ENCODE results near the gene S1PR3. TPM values are rescaled to one million over a fixed set of nuclear protein-coding genes. Genes with fewer than 3 reads are reported as not detected.

Gene S1PR3
- total RNA-seq, 4 donors from 2014 or later = 5.6 to 8.1 (median 6.0) TPM

- TF ChIP-seq POLR2A (IDR thresholded peaks at IDR 0.05) (no peak), CTCF (IDR thresholded peaks at IDR 0.05) (no peak)
- WGBS, 2 donors = 87 to 91% methylated on average over 7 of the region's 7 CpGs
Observed at GRCh38 chr9:88974641-88975040, 16.6 kb upstream of the S1PR3 start.

GRCh38 chr9:88975966-88976889 lies 15.0 kb upstream of the S1PR3 start:
- Histone ChIP-seq H3K4me3 (replicated peaks in 1 of 3) (no peak overlapping the region), H3K27me3 (no peaks in the 10 kb centered on the region), H3K9me3 (no peaks in the 10 kb centered on the region), H3K36me3 (no peaks in the 10 kb centered on the region), H3K27ac (no peak overlapping the region), H3K4me1 (no peaks in the 10 kb centered on the region)
- WGBS, 2 donors = 73 to 74% methylated on average over 8 of the region's 8 CpGs
- DNase-seq = no peak
- intact Hi-C loops (cut with DNase I) = no loop called here
- TF ChIP-seq POLR2A (IDR thresholded peaks at IDR 0.05) (no peak), CTCF (IDR thresholded peaks at IDR 0.05) (no peak)

More at GRCh38 chr9:88974641-88975040, 16.6 kb upstream of the S1PR3 start:
- DNase-seq = no peak
- H3K4me3 ChIP-seq (replicated peaks in 1 of 3) = no peak overlapping the region
- H3K27me3 ChIP-seq = no peaks in the 10 kb centered on the region
- H3K27ac ChIP-seq = no peak overlapping the region
- no peaks in the 10 kb centered on the region for H3K4me1 ChIP-seq
- no peaks in the 10 kb centered on the region for H3K36me3 ChIP-seq
- H3K9me3 ChIP-seq = no peaks in the 10 kb centered on the region
- intact Hi-C loops (cut with DNase I) = no loop called here

- H3K36me3 ChIP-seq = no peaks in the 10 kb centered on the region
- intact Hi-C loops (cut with DNase I) = no loop called here
- no peak overlapping the region for H3K27ac ChIP-seq
- no peaks in the 10 kb centered on the region for H3K9me3 ChIP-seq
- no peak for TF ChIP-seq POLR2A (IDR thresholded peaks at IDR 0.05)
- TF ChIP-seq CTCF (IDR thresholded peaks at IDR 0.05) = no peak
- DNase-seq = no peak
- H3K4me1 ChIP-seq = no peaks in the 10 kb centered on the region
- 91 to 97% methylated on average over 5 of the region's 5 CpGs for WGBS, 2 donors
- H3K27me3 ChIP-seq = no peaks in the 10 kb centered on the region
- no peak overlapping the region for H3K4me3 ChIP-seq (replicated peaks in 1 of 3)
Observed at GRCh38 chr9:88976890-88977257, 14.4 kb upstream of the S1PR3 start.

- H3K4me3 ChIP-seq (replicated peaks in 1 of 3) = no peak overlapping the region
- H3K36me3 ChIP-seq = no peaks in the 10 kb centered on the region
- no peaks in the 10 kb centered on the region for H3K9me3 ChIP-seq
- no peaks in the 10 kb centered on the region for H3K27me3 ChIP-seq
- H3K4me1 ChIP-seq = no peaks in the 10 kb centered on the region
- TF ChIP-seq POLR2A (IDR thresholded peaks at IDR 0.05) = no peak
- TF ChIP-seq CTCF (IDR thresholded peaks at IDR 0.05) = no peak
- no peak overlapping the region for H3K27ac ChIP-seq
- intact Hi-C loops (cut with DNase I) = no loop called here
- no peak for DNase-seq
- WGBS, 2 donors = 82 to 84% methylated on average over 5 of the region's 5 CpGs
Observed at GRCh38 chr9:88978034-88978433, 13.2 kb upstream of the S1PR3 start.

- no peak for TF ChIP-seq POLR2A (IDR thresholded peaks at IDR 0.05)
- TF ChIP-seq CTCF (IDR thresholded peaks at IDR 0.05) = no peak
- Histone ChIP-seq H3K27me3 (no peaks in the 10 kb centered on the region), H3K27ac (no peak overlapping the region), H3K4me3 (replicated peaks in 1 of 3) (no peak overlapping the region), H3K4me1 (no peaks in the 10 kb centered on the region), H3K9me3 (no peaks in the 10 kb centered on the region), H3K36me3 (no peaks in the 10 kb centered on the region)
- intact Hi-C loops (cut with DNase I) = no loop called here
- peak in 1 of 2 donors; percentile 22 for DNase-seq
- WGBS, 2 donors = 80 to 83% methylated on average over 2 of the region's 2 CpGs
Observed at GRCh38 chr9:88979021-88979420, 12.2 kb upstream of the S1PR3 start.

All from thyroid gland (tissue), 4 donors.